DOHH2 (cell line): ENCODE results near the gene HTR2B.

Experiments used
- H3F3A ChIP-seq: fragments of 200-600 bp; sonication (generic), shearing (Covaris generic); 2 replicates; pipeline ENCODE4 v1.6.0; 2016; ENCODE audit warnings: antibody characterized with exemption, mild to moderate bottlenecking; ENCODE audit not compliant: control insufficient read depth, insufficient read depth
- H3K27ac ChIP-seq: fragments of 200-600 bp; sonication (generic); 2 replicates; pipeline ENCODE4 v1.5.1; 2014; ENCODE audit warnings: low read depth, mild to moderate bottlenecking, low read length, moderate library complexity
- H3K27me3 ChIP-seq: fragments of 200-600 bp; sonication (generic); 2 replicates; pipeline ENCODE4 v1.6.1; 2014; ENCODE audit warnings: mild to moderate bottlenecking, low read length, mixed read lengths; ENCODE audit not compliant: control insufficient read depth
- H3K36me3 ChIP-seq: fragments of 200-600 bp; sonication (generic); 2 replicates; pipeline ENCODE4 v1.6.1; 2014; ENCODE audit warnings: mild to moderate bottlenecking, low read length, moderate library complexity, mixed read lengths; ENCODE audit not compliant: control insufficient read depth
- H3K4me1 ChIP-seq: fragments of 200-600 bp; sonication (generic); 2 replicates; pipeline ENCODE4 v1.6.1; 2014; ENCODE audit warnings: mild to moderate bottlenecking, low read length, mixed read lengths; ENCODE audit not compliant: control insufficient read depth
- H3K4me2 ChIP-seq: fragments of 200-600 bp; sonication (generic); 2 replicates; pipeline ENCODE4 v1.6.0; 2014; ENCODE audit warnings: mild to moderate bottlenecking, low read length, moderate library complexity
- H3K4me3 ChIP-seq: fragments of 200-600 bp; sonication (generic); 2 replicates; pipeline ENCODE4 v1.5.1; 2014; ENCODE audit warnings: mild to moderate bottlenecking, low read length, mixed read lengths
- H3K79me2 ChIP-seq: fragments of 200-600 bp; sonication (generic); 2 replicates; pipeline ENCODE4 v1.6.1; 2014; ENCODE audit warnings: mild to moderate bottlenecking, low read length, mixed read lengths; ENCODE audit not compliant: control insufficient read depth
- H3K9me2 ChIP-seq: fragments of 200-600 bp; sonication (generic); replicated peaks from 2 replicates; pipeline ENCODE4 v1.6.1; 2014; ENCODE audit warnings: mild to moderate bottlenecking, low read length, mixed read lengths; ENCODE audit not compliant: control insufficient read depth
- H3K9me3 ChIP-seq: fragments of 200-600 bp; sonication (generic); 2 replicates; pipeline ENCODE4 v1.6.1; 2014; ENCODE audit warnings: antibody characterized with exemption, low read length, mixed read lengths; ENCODE audit not compliant: control insufficient read depth, insufficient read depth
- H4K20me1 ChIP-seq: fragments of 200-600 bp; sonication (generic); 2 replicates; pipeline ENCODE4 v1.6.0; 2014; ENCODE audit warnings: low read depth, mild to moderate bottlenecking, antibody characterized with exemption, low read length, moderate library complexity; ENCODE audit not compliant: control insufficient read depth, insufficient read depth
- EZH2phosphoT487 ChIP-seq: fragments of 200-600 bp; sonication (generic); IDR thresholded peaks from 2 replicates; pipeline ENCODE4 v1.6.1; 2017; ENCODE audit warnings: borderline replicate concordance, mild to moderate bottlenecking, antibody characterized with exemption, low read length, moderate library complexity, mixed read lengths
- TF ChIP-seq, protein P1 (sequence below): fragments of 200-600 bp; sonication (generic); IDR thresholded peaks from one replicate; pipeline ENCODE4 v1.5.1; 2014; ENCODE audit warnings: antibody characterized with exemption, mild to moderate bottlenecking, low read depth, low read length; ENCODE audit not compliant: poor library complexity, severe bottlenecking

HTR2B gene

DNA sequence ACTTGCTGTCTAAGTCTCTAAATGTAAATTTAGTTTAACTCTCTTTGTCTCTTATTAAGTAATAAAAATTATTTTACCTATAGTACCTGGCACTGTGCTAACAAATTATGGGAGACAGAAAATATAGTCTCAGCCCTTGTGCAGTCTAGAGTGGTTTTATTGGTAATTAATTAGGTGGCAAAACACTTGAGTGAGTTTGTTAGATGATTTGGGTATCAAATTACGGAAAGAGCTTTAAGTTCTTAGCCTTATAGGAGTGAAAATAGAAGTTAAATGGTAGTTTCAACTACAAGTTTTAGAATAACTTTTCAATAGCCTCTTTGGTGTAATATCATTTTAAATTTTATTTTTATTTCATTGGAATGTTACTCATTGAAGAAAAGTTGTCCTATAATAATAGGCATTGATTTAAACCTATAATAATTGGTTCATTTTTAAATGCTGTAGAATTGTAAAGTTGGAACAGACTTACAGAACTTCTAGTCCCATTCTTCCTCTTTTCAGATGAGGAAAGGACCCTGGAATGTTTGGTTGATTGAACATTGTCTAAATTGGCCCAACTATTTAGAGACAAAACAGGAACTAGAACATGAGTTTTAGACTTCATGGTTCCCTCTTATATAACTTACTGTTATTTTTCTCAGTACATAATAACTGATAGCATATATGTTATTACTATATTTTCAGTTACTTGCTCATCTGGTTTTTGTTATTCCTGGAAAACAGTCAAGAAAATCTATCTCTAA, 10.2 kb upstream of the HTR2B start:
- Histone ChIP-seq H3F3A (peaks cover 6% of the 10 kb centered on the region), H3K9me2 (no peaks in the 10 kb centered on the region), H3K9me3 (no peaks in the 10 kb centered on the region), H3K4me3 (no peak overlapping the region), H3K4me2 (peak overlapping the region; percentile 13), H4K20me1 (no peaks in the 10 kb centered on the region), H3K79me2 (peaks cover 5% of the 10 kb centered on the region; the same call in 1 of the 2 replicates), H3K36me3 (peaks cover 4% of the 10 kb centered on the region), H3K27me3 (no peaks in the 10 kb centered on the region), H3K27ac (no peak overlapping the region), H3K4me1 (peaks cover 18% of the 10 kb centered on the region)
- TF ChIP-seq, protein P1, sequence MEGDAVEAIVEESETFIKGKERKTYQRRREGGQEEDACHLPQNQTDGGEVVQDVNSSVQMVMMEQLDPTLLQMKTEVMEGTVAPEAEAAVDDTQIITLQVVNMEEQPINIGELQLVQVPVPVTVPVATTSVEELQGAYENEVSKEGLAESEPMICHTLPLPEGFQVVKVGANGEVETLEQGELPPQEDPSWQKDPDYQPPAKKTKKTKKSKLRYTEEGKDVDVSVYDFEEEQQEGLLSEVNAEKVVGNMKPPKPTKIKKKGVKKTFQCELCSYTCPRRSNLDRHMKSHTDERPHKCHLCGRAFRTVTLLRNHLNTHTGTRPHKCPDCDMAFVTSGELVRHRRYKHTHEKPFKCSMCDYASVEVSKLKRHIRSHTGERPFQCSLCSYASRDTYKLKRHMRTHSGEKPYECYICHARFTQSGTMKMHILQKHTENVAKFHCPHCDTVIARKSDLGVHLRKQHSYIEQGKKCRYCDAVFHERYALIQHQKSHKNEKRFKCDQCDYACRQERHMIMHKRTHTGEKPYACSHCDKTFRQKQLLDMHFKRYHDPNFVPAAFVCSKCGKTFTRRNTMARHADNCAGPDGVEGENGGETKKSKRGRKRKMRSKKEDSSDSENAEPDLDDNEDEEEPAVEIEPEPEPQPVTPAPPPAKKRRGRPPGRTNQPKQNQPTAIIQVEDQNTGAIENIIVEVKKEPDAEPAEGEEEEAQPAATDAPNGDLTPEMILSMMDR = no peak
- TF ChIP-seq EZH2phosphoT487 = no peak

DNA sequence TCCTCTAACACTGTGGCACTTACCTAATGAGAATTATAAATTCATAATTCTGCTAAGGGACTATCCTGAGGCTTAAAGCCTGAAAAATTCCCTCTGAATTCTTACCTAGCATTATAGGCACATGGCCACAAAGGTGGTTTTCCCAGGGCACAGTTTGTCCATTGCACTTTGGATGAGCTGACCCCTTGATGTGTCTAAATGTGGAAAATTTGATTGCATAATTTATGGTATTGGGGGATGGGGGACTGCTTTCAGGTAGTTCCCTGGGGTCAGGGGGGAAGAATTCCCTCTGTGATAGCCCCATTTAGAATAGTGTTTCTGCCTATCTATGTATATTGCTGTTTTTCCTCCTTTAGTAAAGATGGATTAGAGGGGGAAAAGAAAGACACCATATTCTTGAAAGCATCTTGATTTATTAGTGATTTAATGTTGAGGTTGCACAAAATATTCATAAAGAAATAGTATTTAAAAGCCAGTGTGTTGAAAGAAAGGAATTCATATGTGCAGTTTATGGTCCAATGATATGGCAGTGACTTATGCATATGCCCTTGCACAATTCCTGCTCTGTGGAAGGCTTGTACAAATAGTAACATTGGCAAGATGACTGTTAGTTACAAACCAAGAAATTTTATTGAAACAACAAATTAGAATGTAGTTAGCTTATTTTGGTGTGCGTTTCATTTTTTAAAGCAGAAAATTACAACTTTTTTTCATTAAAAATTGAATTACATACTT, 8.7 kb upstream of the HTR2B start:
- Histone ChIP-seq H4K20me1 (no peaks in the 10 kb centered on the region), H3K79me2 (peaks cover 5% of the 10 kb centered on the region; the same call in 1 of the 2 replicates), H3K36me3 (no peaks in the 10 kb centered on the region), H3K27me3 (no peaks in the 10 kb centered on the region), H3K9me2 (no peaks in the 10 kb centered on the region), H3K9me3 (no peaks in the 10 kb centered on the region), H3K4me3 (no peak overlapping the region), H3F3A (peaks cover 6% of the 10 kb centered on the region), H3K4me2 (no peak overlapping the region), H3K27ac (no peak overlapping the region), H3K4me1 (peaks cover 18% of the 10 kb centered on the region)
- no peak for TF ChIP-seq EZH2phosphoT487
- TF ChIP-seq, protein P1 = no peak

DNA sequence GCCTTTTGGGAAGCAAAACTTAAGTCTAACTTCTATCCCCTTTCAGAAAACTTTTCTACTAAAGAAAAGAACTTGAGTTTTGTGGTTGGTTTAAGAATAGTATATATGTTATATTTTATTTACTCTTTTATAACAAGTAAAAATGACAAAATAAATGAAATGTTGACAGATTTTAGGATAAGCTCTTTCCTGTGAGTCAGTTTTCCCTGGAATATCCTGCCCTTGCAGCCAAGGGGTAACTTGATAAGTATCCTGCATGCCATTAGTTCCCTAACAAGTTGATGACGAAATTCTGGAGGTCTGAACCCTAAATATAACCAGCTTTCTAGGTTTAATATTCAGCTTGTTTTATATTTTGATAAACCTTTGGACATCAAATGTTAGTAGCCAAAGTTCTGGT, 7.3 kb upstream of the HTR2B start:
- Histone ChIP-seq H3K4me1 (peaks cover 18% of the 10 kb centered on the region), H3K4me2 (no peak overlapping the region), H3K27me3 (no peaks in the 10 kb centered on the region), H3K36me3 (no peaks in the 10 kb centered on the region), H3K79me2 (peaks cover 5% of the 10 kb centered on the region; the same call in 1 of the 2 replicates), H3F3A (peaks cover 6% of the 10 kb centered on the region), H3K4me3 (no peak overlapping the region), H3K9me2 (no peaks in the 10 kb centered on the region), H4K20me1 (no peaks in the 10 kb centered on the region), H3K27ac (no peak overlapping the region), H3K9me3 (no peaks in the 10 kb centered on the region)
- no peak for TF ChIP-seq EZH2phosphoT487
- TF ChIP-seq, protein P1 = no peak
